GM21528 (cell line): ENCODE results near the gene RNF13.
"Not testable (repeated sequence)": the region's sequence is repeated elsewhere in the genome, so short reads cannot be mapped to it uniquely, and the experiment has no call there.

Experiments used
- ATAC-seq: cut with Tn5 transposase; IDR thresholded peaks from one replicate; pipeline ENCODE4 v1.9.1; 2021; ENCODE audit warnings: mild to moderate bottlenecking, moderate library complexity; ENCODE audit not compliant: unreplicated experiment, low FRiP score

The RNF13 gene

DNA sequence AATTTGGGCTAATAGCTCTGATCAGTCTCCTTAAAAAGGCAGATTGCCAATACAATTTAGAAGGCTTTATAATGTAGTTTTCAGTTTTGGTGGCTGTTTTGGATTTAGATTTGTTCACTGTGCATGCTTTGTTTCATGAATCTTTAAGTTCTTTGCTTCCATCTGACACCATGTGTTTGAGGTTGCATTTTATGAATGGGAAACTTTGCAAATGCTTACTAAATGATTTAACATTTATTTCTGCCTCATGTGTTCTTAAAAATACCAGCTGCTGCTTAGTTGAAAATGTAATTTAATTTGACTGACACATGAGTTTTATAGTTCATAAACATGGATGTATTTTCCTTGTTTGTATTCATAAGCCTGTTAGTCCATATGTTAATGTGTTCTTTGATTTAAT lies 78.6 kb downstream of the RNF13 start:
- no peak for ATAC-seq

DNA sequence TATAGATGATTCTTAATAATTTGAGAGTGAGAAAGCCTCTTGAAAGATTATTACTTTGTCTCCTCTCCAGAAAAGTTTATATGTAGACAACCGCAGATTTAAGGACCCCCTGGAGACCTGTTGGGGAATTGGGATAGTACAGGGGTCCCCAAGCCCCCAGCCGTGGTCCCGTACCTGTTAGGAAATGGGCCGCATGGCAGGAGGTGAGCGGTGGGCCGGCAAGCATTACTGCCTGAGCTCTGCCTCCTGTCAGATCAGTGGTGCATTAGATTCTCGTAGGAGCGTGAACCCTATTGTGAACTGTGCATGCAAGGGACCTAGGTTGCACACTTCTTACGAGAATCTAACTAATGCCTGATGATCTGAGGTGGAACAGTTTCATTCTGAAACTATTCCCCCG lies 79.4 kb downstream of the RNF13 start:
- no peak for ATAC-seq

DNA sequence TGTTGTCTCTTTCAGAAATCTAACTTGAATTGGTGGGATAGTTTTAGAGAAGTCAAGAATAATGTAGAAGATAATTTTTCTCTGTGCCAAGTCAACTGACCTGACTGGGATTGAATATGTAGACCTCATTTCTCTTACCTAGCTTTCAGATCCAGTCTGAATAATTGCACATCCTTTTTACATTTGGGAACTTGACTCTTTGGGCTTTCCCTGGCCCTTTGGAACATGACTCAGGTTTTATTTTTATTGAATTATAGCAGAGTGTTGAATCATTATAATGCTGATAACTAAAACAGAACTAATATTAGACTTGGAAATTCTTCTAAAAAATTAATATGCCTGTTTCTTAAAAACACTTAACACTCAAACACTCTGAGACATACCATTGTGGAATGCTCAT lies 81.2 kb downstream of the RNF13 start:
- ATAC-seq, result no peak

DNA sequence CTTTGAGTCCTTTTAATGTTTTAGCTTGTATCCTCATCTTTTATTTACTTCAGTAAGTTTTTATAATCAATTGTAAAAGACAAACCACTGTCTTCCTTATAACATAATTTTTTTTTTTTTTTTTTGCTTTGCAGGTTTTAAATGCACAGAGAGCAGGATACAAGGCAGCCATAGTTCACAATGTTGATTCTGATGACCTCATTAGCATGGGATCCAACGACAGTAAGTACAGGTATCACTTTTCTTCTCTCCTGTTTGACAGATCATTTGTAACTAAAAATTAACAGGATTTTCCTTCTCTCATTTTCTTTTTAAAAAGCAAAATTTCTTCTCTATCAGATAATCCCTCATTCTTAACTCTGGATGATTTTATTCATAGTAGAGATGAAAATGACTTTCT lies 82.3 kb downstream of the RNF13 start:
- no peak for ATAC-seq

DNA sequence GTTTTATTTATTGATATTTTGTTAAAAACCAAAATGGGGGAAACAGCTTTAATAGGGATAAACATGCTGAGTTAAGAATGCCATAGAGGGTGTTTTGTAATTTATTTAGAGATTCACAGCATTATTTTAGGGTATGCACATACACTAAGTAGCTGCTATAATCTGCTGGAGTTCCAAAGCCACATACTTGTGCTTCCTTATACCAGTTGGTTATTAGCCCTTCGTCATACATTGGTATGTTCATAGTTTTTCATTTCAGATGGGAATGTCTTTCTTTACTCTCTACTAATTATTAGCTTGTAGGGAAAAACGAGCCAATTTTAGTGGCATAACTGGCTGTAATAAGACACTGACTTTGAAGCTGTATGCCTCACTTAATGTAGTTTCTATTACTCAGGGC lies 82.8 kb downstream of the RNF13 start:
- ATAC-seq, result no peak

DNA sequence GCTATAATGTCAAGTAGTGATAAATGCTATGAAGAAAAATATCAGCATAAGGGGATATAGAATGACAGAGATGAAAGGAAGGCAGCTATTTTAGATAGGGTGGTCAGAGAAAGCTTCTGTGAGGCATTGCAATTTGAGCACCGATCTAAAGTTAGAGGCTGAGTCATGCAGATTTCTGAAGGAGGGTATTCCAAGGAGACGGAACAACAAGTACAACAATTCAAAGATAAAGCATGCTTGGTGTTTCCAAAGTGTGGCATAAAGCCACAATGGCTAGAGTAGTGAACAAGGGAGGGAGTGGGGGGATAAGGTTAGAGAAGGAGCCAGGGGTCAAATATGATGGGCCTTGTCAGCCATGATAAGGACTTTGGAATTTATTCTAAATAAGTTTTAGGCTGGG lies 85.8 kb downstream of the RNF13 start:
- ATAC-seq, result no peak

DNA sequence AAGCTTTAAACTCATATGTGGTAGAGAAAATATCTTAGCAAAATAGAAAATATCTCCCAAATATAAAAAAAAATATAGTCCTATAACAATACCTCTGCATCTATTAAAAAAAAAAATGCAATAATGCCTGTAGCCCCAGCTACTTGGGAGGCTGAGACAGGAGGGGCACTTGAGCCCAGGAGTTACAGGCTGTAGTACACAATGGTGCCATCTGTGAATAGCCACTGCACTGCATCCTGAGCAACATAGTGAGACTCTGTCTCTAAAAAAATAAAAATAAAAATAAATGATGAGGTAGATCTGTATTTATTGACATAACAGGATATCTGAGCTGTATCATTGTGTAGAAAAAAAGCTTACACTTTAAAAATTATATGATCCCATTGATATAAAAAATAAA lies 87.3 kb downstream of the RNF13 start:
- no peak for ATAC-seq

DNA sequence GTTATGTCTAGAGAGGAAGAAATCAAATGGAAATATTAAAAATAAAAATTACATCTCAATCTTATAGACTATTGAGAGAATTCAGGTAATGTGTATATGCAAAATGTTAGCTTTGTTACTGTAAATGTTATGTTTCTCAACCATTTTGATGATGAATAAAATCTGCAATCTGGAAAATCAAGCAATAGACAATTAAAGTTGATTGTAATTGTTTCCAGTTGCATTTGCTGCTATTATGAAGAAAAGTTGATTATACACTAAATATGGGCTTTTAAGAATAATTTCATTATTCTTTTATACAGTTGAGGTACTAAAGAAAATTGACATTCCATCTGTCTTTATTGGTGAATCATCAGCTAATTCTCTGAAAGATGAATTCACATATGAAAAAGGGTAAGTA lies 88.8 kb downstream of the RNF13 start:
- ATAC-seq, result no peak

DNA sequence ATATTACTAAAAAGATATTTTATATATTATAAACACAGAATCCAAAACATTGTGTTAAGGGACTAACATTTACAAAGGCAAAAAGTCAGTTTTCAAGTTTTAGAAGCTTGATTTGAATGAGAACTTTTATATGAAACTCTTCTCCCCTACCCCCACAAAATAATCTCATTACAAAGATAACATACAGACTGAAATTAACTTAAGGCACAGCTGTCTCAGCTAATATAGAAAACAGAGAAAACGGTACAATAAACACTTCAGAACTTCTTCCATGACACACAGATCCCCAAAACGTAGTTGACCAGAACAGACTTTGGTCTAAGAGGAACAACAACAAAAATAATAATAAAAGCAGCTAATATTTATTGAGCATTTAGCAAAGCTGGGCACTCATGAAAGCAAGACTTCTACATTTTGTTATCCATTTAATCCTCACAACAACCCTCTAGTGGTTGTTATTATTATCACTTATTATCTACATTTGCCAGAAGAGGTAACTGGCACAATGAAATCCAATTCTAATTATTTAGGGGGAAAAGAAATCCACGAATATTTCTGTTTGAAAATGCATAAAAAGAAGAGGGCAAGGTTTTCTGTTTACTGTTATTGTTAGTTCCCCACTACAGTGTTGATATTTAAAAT lies 89.6 kb downstream of the RNF13 start:
- no peak for ATAC-seq

DNA sequence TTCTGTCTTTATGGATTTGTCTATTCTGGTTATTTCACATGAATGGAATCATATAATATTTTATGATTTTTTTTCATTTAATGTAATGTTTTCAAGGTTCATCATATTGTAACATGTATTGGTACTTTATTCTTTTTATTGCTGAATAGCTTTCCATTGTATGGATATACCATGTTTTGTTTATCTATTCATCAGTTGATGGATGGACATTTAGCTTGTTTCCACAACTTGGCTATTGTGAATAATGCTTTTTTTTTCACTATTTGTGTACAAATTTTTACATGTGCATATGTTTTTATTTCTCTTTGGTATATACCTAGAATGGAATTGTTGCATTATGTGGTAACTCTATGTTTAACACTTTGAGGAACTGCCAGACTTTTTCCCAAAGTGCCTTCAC lies 93.0 kb downstream of the RNF13 start:
- ATAC-seq, result no peak

DNA sequence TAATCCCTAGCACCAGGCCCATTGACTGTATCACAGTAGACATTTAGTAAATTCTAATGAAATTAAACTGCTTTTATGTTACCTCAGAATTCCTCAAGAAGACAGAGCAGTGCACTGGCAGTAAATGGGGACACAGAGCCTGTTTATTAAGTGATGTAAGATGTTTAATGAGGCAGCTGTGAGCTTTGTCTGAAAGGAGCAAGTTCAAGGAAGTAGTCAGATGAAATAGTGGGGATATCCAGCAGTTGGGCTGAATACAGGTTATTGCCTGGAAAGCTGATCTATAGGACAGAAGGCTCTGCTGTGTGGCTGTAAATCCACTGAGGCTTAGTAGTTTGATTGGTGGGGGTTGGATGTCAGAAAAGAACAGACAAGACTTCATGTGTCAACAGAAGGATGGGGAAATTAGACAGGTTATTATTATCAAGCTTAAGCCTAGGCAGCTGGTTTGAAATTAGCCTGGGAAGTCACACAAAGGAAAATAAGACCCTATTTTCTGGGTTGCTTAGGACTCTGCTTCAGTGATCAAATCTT lies 95.5 kb downstream of the RNF13 start:
- ATAC-seq, result no peak

DNA sequence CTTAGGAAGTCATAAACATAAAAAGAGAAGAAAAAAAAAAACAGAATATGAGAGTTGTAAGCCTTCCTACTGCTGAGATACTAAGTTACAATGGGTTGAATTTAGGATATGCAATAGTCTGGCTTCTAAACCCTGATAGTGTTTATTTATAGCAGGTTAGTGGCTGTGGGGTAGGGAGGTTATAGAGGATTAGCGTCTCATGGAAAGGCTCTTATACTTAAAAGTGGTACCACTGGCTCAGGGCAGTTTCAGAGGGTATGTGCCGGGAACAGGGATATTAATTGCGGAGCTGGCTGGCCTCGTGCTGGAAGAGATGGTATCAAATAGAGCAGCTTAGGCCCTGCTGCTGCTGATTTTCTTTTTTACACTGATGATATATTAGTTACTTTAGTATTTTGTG lies 96.9 kb downstream of the RNF13 start:
- ATAC-seq, result no peak

DNA sequence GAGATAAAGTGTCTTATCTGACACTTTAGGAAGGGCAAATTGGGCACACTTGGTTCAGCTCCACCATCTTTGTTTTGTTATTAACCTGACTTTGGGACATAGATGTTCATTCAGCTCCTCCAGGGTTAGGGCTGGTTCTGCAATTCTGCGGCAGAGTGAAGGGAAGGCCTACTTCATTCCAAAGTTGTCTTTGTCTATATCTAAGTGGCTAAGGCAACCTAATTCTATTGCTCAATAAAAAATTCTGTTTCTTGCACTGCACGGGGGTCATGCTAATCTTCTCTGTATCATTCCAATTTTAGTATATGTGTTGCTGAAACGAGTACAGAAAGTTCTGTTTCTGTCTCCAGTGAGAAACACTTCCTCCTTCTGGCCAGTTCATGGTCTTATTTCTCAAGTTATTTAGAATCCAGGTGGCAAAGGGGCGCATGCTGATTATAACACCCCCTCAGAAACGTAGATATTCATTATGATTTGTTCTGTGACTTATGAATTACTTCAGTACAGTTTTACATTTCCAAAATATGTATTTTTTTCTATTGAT lies 104.2 kb downstream of the RNF13 start:
- ATAC-seq, result no peak

DNA sequence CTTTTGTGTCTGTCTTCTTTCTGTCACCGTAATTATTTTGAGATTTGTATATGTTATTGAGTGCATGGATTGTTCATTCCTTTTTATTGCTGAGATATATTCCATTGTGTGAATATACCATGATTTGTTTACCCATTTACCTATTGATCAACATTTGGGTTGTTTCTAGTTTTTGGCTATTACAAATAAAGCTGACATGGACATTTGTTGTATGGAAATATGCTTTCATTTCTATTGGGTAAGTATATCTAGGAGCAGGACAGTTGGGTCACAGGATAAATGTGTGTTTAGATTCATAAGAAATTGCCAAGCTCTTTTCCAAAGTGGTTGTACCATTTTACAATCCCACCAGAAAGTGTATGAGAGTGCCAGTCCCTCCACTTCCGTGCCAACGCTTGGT lies 106.5 kb downstream of the RNF13 start:
- no peak for ATAC-seq

DNA sequence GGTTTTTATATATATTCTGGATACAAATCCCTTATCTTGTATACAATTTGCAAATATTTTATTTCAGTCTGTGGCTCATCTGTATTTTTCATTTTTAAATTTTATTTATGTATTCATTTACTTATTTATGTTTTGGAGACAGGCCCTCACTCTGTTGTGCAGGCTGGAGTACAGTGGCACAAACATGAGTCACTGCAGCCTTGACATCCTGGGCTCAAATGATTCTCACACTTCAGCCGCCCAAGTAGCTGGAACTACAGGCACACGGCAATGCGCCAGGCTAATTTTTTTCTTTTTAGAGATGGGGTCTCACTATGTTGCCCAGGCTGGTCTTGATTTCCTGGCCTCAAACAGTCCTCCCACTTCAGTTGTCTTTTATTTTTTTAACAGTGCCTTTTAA lies 107.1 kb downstream of the RNF13 start:
- ATAC-seq, result no peak

DNA sequence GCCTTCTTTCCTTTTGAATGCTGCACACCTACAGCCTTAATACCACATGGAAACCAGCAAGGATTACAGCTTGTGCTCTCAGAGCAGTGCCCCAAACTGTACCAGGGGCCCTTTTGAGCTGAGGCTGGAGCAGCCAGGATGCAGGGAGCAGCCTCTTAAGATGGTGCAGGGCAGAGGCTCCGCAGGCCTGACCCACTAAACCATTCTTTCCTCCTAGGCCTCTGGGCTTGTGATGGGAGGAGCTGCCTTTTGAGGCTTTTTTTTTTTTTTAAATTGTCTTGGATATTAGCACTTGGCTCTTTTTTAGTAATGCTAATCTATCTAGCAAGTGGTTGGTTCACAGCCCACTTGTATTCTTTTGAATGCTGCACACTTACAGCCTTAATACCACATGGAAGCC lies 120.0 kb downstream of the RNF13 start:
- no peak for ATAC-seq

DNA sequence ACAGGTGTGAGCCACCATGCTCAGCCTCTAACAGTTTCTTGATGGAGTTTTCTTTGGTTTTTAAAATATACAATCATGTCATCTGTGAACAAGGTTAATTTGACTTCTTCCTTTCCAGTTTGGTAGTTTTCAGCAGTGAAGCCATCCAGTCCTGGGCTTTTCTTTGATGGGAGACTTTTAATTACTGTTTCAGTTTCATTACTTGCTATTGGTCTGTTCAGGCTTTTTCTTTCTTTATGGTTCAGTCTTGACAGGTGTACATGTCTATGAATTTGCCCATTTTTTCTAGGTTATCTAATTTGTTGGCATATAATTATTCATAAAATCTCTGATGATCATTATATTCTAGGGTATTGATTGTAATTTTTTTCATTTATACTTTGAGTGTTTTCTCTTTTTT lies 120.8 kb downstream of the RNF13 start:
- ATAC-seq, result no peak

DNA sequence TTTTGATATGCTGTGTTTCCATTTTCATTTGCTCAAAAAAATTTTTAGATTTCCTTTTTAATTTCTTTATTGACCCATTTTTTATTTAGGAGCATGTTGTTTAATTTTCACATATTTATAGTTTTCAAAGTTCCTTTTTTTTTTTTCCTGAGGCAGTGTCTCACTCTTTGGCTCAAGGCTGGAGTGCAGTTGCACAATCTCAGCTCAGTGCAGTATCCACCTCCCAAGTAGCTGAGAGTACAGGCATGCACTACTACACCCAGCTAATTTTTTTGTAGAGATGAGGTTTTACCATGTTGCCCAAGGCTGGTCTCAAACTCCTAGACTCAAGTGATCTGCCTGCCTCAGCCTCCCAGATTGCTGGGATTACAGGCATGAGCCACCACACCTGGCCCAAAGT lies 121.5 kb downstream of the RNF13 start:
- no peak for ATAC-seq

DNA sequence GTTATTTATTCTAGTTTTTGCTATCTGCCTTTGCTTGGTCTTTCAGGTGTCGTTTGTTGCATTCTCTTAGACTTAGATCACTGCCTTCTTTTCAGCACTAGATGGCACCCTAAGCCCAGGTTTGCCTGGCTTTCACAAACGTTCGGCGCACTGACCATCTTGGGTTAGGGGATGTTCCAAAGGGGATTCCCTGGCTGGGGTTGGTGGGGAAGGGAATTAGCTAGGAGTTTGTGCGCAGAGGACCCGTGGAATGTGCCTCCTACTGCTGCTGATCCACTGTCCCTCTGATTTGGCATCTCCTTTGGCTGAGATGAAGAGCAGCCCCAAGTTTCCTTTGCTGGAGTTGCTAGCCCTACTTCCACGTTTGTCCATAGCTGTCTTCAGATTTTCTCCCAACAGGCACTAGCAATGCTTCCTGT lies 123.8 kb downstream of the RNF13 start:
- ATAC-seq, result no peak

DNA sequence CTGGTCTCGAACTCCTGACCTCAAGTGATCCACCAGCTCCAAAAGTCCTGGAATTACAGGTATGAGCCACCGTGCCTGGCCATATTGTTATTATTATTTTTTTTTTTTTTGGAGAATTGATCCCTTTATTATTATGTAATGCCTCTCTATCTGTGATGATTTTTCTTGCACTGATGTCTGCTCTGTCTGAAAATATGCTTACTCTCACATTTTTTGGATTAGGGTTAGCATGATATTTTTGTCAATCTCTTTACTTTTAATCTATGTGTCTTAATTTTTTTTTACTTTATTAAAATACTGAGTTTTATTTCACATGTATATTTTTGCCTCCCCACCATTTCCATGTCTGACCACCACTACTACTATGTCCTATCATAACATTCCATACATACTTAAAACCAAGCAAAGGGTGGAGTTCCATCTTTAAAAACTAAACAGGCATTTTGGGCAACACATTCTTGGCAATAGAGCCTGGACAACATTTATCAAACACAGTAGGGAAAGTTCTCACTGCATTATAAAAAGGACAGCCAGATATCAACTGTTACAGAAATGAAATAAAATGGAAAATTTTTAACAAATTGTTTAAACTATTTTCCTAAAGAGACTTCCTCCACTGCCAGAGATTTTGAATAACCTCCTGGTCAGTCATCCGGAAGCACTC lies 125.5 kb downstream of the RNF13 start:
- ATAC-seq, result not testable (repeated sequence)

DNA sequence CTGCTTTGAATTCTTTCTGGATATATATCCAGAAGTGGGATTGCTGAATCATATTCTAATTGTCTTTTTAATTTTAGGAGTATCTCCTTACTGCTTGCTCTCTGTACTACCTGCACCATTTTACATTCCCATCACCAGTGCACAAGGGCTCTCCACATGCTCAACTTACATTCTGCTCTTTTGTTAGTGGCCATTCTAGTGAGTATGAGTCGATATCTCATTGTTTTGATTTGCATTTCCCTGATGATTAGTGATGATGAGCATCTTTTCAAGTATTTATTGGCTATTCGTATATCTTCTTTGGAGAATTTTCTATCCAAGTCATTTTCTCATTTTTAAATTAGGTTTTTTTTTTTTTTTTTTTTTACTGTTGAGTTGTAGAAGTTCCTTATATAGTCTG lies 128.2 kb downstream of the RNF13 start:
- no peak for ATAC-seq

DNA sequence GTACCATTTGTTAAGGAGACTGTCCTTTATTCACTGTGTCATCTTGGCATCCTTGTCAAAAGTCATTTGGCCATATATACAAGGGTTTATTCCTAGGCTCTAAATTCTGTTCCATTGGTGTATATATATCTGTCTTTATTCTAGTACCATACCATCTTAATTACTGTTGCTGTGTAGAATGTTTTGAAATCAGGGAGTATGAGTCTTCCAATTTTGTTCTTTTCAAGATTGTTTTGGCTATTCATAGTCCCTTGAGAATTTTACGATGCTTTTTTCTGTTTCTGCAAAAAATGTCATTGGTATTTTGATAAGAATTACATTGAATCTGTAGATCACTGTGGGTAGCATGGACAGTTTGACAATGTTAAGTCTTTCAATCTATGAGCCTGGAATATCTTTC lies 128.9 kb downstream of the RNF13 start:
- ATAC-seq, result no peak
